Measurements from ENCODE around the gene PTPN22.

Gene PTPN22

DNA sequence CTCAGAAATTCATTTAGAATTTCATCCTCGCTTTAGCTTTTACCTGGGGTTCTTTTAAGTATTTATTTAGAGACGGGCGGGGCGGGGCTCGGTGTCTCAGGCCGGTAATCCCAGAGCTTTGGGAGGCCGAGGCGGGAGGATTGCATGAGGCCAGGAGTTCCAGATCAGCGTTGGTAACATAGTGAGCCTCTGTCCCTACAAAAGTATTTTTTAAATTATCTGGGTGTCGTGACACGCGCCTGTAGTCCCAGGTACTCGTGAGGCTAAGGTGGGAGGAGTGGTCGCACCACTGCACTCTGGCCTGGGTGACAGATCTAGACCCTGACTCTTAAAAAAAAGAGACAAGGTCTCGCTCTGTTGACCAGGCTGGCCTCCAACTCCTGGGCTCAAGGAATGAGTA is 58.3 kb downstream of the PTPN22 start:
- no peak overlapping the region for H3K4ac ChIP-seq (ENCODE audit: low read length)
- H3K4me2 ChIP-seq (ENCODE audit: insufficient read depth, low read length, poor library complexity, severe bottlenecking): no peak overlapping the region
- no peak overlapping the region for H3K9ac ChIP-seq (ENCODE audit: low read depth, low read length, poor library complexity)
- H2AFZ ChIP-seq (ENCODE audit: low read length): peak overlapping the region; percentile 86
- no peak overlapping the region for H3K14ac ChIP-seq (ENCODE audit: low read length)
- no CpG with 5 or more reads among the region's 15 CpGs for WGBS, 2 donors (ENCODE audit: extremely low coverage in 2 of 2, insufficient read length in 2 of 2, insufficient replicate concordance in 1 of 2)
- no peak overlapping the region for H2BK120ac ChIP-seq (ENCODE audit: low read depth, low read length)
- H4K8ac ChIP-seq (ENCODE audit: low read depth, low read length): no peak overlapping the region
- H3K36me3 ChIP-seq (replicated peaks in 1 of 2; ENCODE audit: control insufficient read depth in 2 of 2, insufficient read depth in 2 of 2, low read length in 2 of 2): peaks cover 0 to 7% of the 10 kb centered on the region in 2 donors
- H3K79me1 ChIP-seq (ENCODE audit: low read depth, low read length): peaks cover 4% of the 10 kb centered on the region
- H3K23ac ChIP-seq (ENCODE audit: low read depth, low read length, poor library complexity): no peak overlapping the region
- H3K27ac ChIP-seq (replicated peaks; ENCODE audit: low read length): no peak overlapping the region
- H2BK15ac ChIP-seq (ENCODE audit: low read length): peak overlapping the region; percentile 61
- H3K9me3 ChIP-seq (replicated peaks in 1 of 2; ENCODE audit: control insufficient read depth in 2 of 2, insufficient read depth in 1 of 2, low read depth in 1 of 2, low read length in 2 of 2): peaks cover 0 to 6% of the 10 kb centered on the region in 2 donors
- peaks cover 1 to 4% of the 10 kb centered on the region in 2 donors for H3K4me1 ChIP-seq (ENCODE audit: control insufficient read depth in 2 of 2, insufficient read depth in 1 of 2, low read depth in 1 of 2, low read length in 2 of 2)
- no peak overlapping the region for H2AK5ac ChIP-seq (ENCODE audit: low read depth, low read length)
- no peak for DNase-seq (ENCODE audit: low spot score)
- H4K91ac ChIP-seq (ENCODE audit: low read depth, low read length, poor library complexity): no peak overlapping the region
- no peaks in the 10 kb centered on the region for H3K27me3 ChIP-seq (ENCODE audit: control insufficient read depth in 3 of 3, insufficient read depth in 3 of 3, low read depth in 1 of 3, low read length in 3 of 3)
- peak overlapping the region; percentile 12 for H3K18ac ChIP-seq (ENCODE audit: low read length)
- H2BK5ac ChIP-seq (ENCODE audit: low read length): no peak overlapping the region
- no peak overlapping the region for H3K4me3 ChIP-seq (ENCODE audit: low read length in 2 of 2)
- H2BK12ac ChIP-seq (ENCODE audit: low read length): no peak overlapping the region

- Histone ChIP-seq H3K4me2 (ENCODE audit: insufficient read depth, low read length, poor library complexity, severe bottlenecking) (no peak overlapping the region), H3K79me1 (ENCODE audit: low read depth, low read length) (peaks cover 4% of the 10 kb centered on the region), H3K4me1 (ENCODE audit: control insufficient read depth in 2 of 2, insufficient read depth in 1 of 2, low read depth in 1 of 2, low read length in 2 of 2) (peaks cover 1 to 4% of the 10 kb centered on the region in 2 donors), H3K27ac (replicated peaks; ENCODE audit: low read length) (no peak overlapping the region), H2BK15ac (ENCODE audit: low read length) (no peak overlapping the region), H3K23ac (ENCODE audit: low read depth, low read length, poor library complexity) (peak overlapping the region; percentile 80), H2BK120ac (ENCODE audit: low read depth, low read length) (no peak overlapping the region), H3K4me3 (ENCODE audit: low read length in 2 of 2) (peak overlapping the region in 1 of 2 donors; percentile 100), H2AK5ac (ENCODE audit: low read depth, low read length) (no peak overlapping the region), H3K27me3 (ENCODE audit: control insufficient read depth in 3 of 3, insufficient read depth in 3 of 3, low read depth in 1 of 3, low read length in 3 of 3) (no peaks in the 10 kb centered on the region), H3K36me3 (replicated peaks in 1 of 2; ENCODE audit: control insufficient read depth in 2 of 2, insufficient read depth in 2 of 2, low read length in 2 of 2) (peaks cover 0 to 12% of the 10 kb centered on the region in 2 donors), H4K8ac (ENCODE audit: low read depth, low read length) (no peak overlapping the region), H2BK5ac (ENCODE audit: low read length) (no peak overlapping the region), H3K14ac (ENCODE audit: low read length) (no peak overlapping the region), H2BK12ac (ENCODE audit: low read length) (no peak overlapping the region), H4K91ac (ENCODE audit: low read depth, low read length, poor library complexity) (no peak overlapping the region), H3K9ac (ENCODE audit: low read depth, low read length, poor library complexity) (no peak overlapping the region), H3K4ac (ENCODE audit: low read length) (no peak overlapping the region), H3K9me3 (replicated peaks in 1 of 2; ENCODE audit: control insufficient read depth in 2 of 2, insufficient read depth in 1 of 2, low read depth in 1 of 2, low read length in 2 of 2) (peaks cover 0 to 11% of the 10 kb centered on the region in 2 donors), H3K18ac (ENCODE audit: low read length) (no peak overlapping the region), H2AFZ (ENCODE audit: low read length) (peak overlapping the region; percentile 86)
- DNase-seq (ENCODE audit: low spot score): no peak
- 100% methylated on average over 2 of the region's 13 CpGs; no CpG with 5 or more reads in 1 of the 2 donors for WGBS, 2 donors (ENCODE audit: extremely low coverage in 2 of 2, insufficient read length in 2 of 2, insufficient replicate concordance in 1 of 2)
These were observed 58.8 kb downstream of the PTPN22 start for GRCh38 chr1:113812661-113813135.

GRCh38 chr1:113811888-113812660 is 59.4 kb downstream of the PTPN22 start, which contains the start of gene RSBN1:
TSS of gene RSBN1 (minus strand) at chr1:113812476. CDS start at chr1:113812412, 64 bp downstream.
- H3K79me1 ChIP-seq (ENCODE audit: low read depth, low read length): peaks cover 4% of the 10 kb centered on the region
- peak within 1 kb of the TSS; percentile 82 for H3K27ac ChIP-seq (replicated peaks; ENCODE audit: low read length)
- no peak within 1 kb of the TSS for H2BK5ac ChIP-seq (ENCODE audit: low read length)
- H3K14ac ChIP-seq (ENCODE audit: low read length): peak within 1 kb of the TSS; percentile 99
- peaks cover 1 to 4% of the 10 kb centered on the region in 2 donors for H3K4me1 ChIP-seq (ENCODE audit: control insufficient read depth in 2 of 2, insufficient read depth in 1 of 2, low read depth in 1 of 2, low read length in 2 of 2)
- H2BK15ac ChIP-seq (ENCODE audit: low read length): peak within 1 kb of the TSS; percentile 61
- peak within 1 kb of the TSS; percentile 96 for H3K9ac ChIP-seq (ENCODE audit: low read depth, low read length, poor library complexity)
- peak within 1 kb of the TSS; percentile 96 for H3K23ac ChIP-seq (ENCODE audit: low read depth, low read length, poor library complexity)
- peaks cover 0 to 13% of the 10 kb centered on the region in 2 donors for H3K36me3 ChIP-seq (replicated peaks in 1 of 2; ENCODE audit: control insufficient read depth in 2 of 2, insufficient read depth in 2 of 2, low read length in 2 of 2)
- H3K27me3 ChIP-seq (ENCODE audit: control insufficient read depth in 3 of 3, insufficient read depth in 3 of 3, low read depth in 1 of 3, low read length in 3 of 3): no peaks in the 10 kb centered on the region
- peak within 1 kb of the TSS; percentile 95 for H2AFZ ChIP-seq (ENCODE audit: low read length)
- H2BK120ac ChIP-seq (ENCODE audit: low read depth, low read length): no peak within 1 kb of the TSS
- H3K9me3 ChIP-seq (replicated peaks in 1 of 2; ENCODE audit: control insufficient read depth in 2 of 2, insufficient read depth in 1 of 2, low read depth in 1 of 2, low read length in 2 of 2): peaks cover 0 to 11% of the 10 kb centered on the region in 2 donors
- no peak within 1 kb of the TSS for H2BK12ac ChIP-seq (ENCODE audit: low read length)
- peak within 1 kb of the TSS; percentile 92 to 100 for H3K4me3 ChIP-seq (ENCODE audit: low read length in 2 of 2)
- peak within 1 kb of the TSS; percentile 78 for H3K18ac ChIP-seq (ENCODE audit: low read length)
- H3K4ac ChIP-seq (ENCODE audit: low read length): no peak within 1 kb of the TSS
- H4K91ac ChIP-seq (ENCODE audit: low read depth, low read length, poor library complexity): no peak within 1 kb of the TSS
- peak; percentile 98 for DNase-seq (ENCODE audit: low spot score)
- H2AK5ac ChIP-seq (ENCODE audit: low read depth, low read length): peak within 1 kb of the TSS; percentile 89
- peak within 1 kb of the TSS; percentile 35 for H3K4me2 ChIP-seq (ENCODE audit: insufficient read depth, low read length, poor library complexity, severe bottlenecking)
- peak within 1 kb of the TSS; percentile 21 for H4K8ac ChIP-seq (ENCODE audit: low read depth, low read length)
- WGBS, 2 donors (ENCODE audit: extremely low coverage in 2 of 2, insufficient read length in 2 of 2, insufficient replicate concordance in 1 of 2): no CpG with 5 or more reads among the region's 82 CpGs

Data from neuronal stem cell (in vitro differentiated cells).